ENCODE measurements around the gene ARPC1A. TPM values are rescaled to one million over a fixed set of nuclear protein-coding genes. Genes with fewer than 3 reads are reported as not detected.
"Not testable (repeated sequence)": the region's sequence is repeated elsewhere in the genome, so short reads cannot be mapped to it uniquely, and the experiment has no call there.

Gene ARPC1A
- total and polyA plus RNA-seq, 5 donors = 106 to 148 (median 125) TPM

- H3K4me1 ChIP-seq (ENCODE audit: control insufficient read depth, insufficient read depth, low read length) = no peaks in the 10 kb centered on the region
- no peaks in the 10 kb centered on the region for H3K9me3 ChIP-seq (ENCODE audit: control insufficient read depth, low read length)
- ATAC-seq = no peak
- DNase-seq = peak in 1 of 3 donors; percentile 59
- 47% methylated on average over 9 of the region's 9 CpGs for WGBS
- intact Hi-C loops (cut with DNase I) = no loop called here
- H3K27me3 ChIP-seq (ENCODE audit: control insufficient read depth, insufficient read depth) = no peaks in the 10 kb centered on the region
- H3K4me3 ChIP-seq (ENCODE audit: low read length) = no peak overlapping the region
- peak overlapping the region; percentile 19 for H3K27ac ChIP-seq (ENCODE audit: low read length)
These were observed 44.2 kb downstream of the ARPC1A start for GRCh38 chr7:99369767-99370391.

GRCh38 chr7:99371376-99371920, 45.8 kb downstream of the ARPC1A start:
- intact Hi-C loops (cut with DNase I) = no loop called here
- Histone ChIP-seq H3K27ac (ENCODE audit: low read length) (no peak overlapping the region), H3K27me3 (ENCODE audit: control insufficient read depth, insufficient read depth) (no peaks in the 10 kb centered on the region), H3K4me3 (ENCODE audit: low read length) (no peak overlapping the region), H3K4me1 (ENCODE audit: control insufficient read depth, insufficient read depth, low read length) (no peaks in the 10 kb centered on the region), H3K9me3 (ENCODE audit: control insufficient read depth, low read length) (no peaks in the 10 kb centered on the region)
- ATAC-seq (no peak), DNase-seq (peak in 1 of 3 donors; percentile 31)
- WGBS = 93% methylated on average over 11 of the region's 11 CpGs

- intact Hi-C loops (cut with DNase I) = no loop called here
- Histone ChIP-seq H3K27me3 (ENCODE audit: control insufficient read depth, insufficient read depth) (no peaks in the 10 kb centered on the region), H3K4me3 (ENCODE audit: low read length) (no peak overlapping the region), H3K9me3 (ENCODE audit: control insufficient read depth, low read length) (no peaks in the 10 kb centered on the region), H3K27ac (ENCODE audit: low read length) (no peak overlapping the region), H3K4me1 (ENCODE audit: control insufficient read depth, insufficient read depth, low read length) (no peaks in the 10 kb centered on the region)
- WGBS = 48% methylated on average over 21 of the region's 21 CpGs
- ATAC-seq (no peak), DNase-seq (peak in 1 of 3 donors; percentile 53)
These were observed 46.8 kb downstream of the ARPC1A start for GRCh38 chr7:99372275-99373090.

- ATAC-seq (no peak), DNase-seq (peak in 2 of 3 donors; percentile 46 to 61)
- H3K9me3 ChIP-seq (ENCODE audit: control insufficient read depth, low read length) = no peaks in the 10 kb centered on the region
- H3K27ac ChIP-seq (ENCODE audit: low read length) = no peak overlapping the region
- no peaks in the 10 kb centered on the region for H3K27me3 ChIP-seq (ENCODE audit: control insufficient read depth, insufficient read depth)
- intact Hi-C loops (cut with DNase I) = no loop called here
- no peak overlapping the region for H3K4me3 ChIP-seq (ENCODE audit: low read length)
- H3K4me1 ChIP-seq (ENCODE audit: control insufficient read depth, insufficient read depth, low read length) = no peaks in the 10 kb centered on the region
- WGBS = 87% methylated on average over 41 of the region's 41 CpGs
These were observed 47.7 kb downstream of the ARPC1A start for GRCh38 chr7:99373091-99374066.

- Histone ChIP-seq H3K4me1 (ENCODE audit: control insufficient read depth, insufficient read depth, low read length) (peaks cover 2% of the 10 kb centered on the region), H3K27me3 (ENCODE audit: control insufficient read depth, insufficient read depth) (no peaks in the 10 kb centered on the region), H3K27ac (ENCODE audit: low read length) (peak within 1 kb of the TSS; percentile 62), H3K4me3 (ENCODE audit: low read length) (peak within 1 kb of the TSS; percentile 94), H3K9me3 (ENCODE audit: control insufficient read depth, low read length) (no peaks in the 10 kb centered on the region)
- intact Hi-C loops (cut with DNase I) = no loop called here
- 1% methylated on average over 95 of the region's 95 CpGs for WGBS
- DNase-seq (peak; percentile 90 to 96 (median 95)), ATAC-seq (peak; percentile 81 to 85)
These were observed 48.7 kb downstream of the ARPC1A start, which contains the start of gene ARPC1B for GRCh38 chr7:99374111-99375064. TSS of gene ARPC1B (plus strand) at chr7:99374730. CDS start at chr7:99385715, 10,985 bp downstream.

DNA sequence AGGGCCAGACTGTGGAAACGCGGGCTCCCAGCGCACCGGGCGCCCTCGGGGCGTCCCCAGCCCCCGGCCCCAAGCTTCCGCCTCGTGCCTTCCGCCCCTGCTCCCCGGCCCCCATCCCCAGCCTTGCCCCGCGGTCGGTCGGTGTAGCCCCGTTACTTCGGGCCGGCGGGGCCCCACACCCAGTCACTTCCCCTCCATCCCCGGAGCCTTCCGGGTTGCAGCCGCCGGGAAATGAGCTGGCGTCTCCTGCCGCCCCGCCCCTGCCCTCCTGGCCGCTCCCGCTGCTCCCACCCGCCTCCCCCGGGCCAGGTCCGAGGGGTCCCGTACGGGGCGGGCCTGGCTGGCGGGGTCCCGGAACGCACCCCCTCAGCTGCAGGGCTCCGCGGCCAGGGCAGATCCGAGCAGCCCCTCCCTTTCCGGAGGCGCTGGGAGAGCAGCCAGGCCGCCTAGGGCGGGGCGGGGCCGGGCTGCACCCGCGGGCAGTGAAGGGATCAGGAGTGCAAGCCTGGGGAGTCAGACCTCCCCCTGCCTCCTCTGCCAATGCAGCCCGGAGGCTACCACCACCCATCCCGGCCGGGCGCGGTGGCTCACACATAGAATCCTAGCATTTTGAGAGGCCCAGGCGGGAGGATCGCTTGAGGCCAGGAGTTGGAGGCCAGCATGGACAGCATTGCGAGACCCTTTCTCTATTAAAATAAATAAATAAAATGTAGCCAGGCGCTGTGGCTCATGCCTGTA, 49.5 kb downstream of the ARPC1A start:
- Histone ChIP-seq H3K4me1 (ENCODE audit: control insufficient read depth, insufficient read depth, low read length) (peaks cover 9% of the 10 kb centered on the region), H3K27me3 (ENCODE audit: control insufficient read depth, insufficient read depth) (no peaks in the 10 kb centered on the region), H3K4me3 (ENCODE audit: low read length) (peak overlapping the region; percentile 94), H3K9me3 (ENCODE audit: control insufficient read depth, low read length) (no peaks in the 10 kb centered on the region), H3K27ac (ENCODE audit: low read length) (peak overlapping the region; percentile 62)
- intact Hi-C loops (cut with DNase I) = no loop called here
- 4% methylated on average over 58 of the region's 58 CpGs for WGBS
- ATAC-seq = peak; percentile 81 to 83
- DNase-seq = peak; percentile 89 to 95 (median 95)

DNA sequence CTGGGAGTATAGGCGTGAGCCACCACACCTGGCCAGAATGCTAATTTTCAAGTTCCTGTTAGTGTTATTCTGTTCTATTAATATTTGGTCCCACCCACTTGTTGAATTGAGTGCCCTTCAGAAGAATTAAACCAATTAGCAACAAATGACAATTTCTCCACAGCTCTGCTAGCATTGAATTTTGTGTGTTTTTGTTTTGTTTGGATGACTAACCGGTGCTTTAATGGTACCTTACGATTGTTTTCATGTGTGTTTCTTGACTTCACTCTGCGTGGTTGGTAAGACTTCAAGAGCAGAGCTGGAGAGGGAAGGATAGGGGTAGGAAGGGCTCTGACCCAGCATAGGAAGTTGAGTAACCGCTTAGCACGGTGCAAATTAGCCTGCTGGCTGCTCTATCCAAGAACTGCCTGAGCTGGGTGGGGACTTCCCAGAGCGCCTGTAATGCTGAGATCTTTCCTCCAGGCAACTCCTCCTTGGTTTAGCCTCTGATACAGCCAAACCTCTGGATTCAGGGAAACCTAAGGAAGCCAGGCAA, 53.4 kb downstream of the ARPC1A start:
- peaks cover 19% of the 10 kb centered on the region for H3K4me1 ChIP-seq (ENCODE audit: control insufficient read depth, insufficient read depth, low read length)
- H3K27ac ChIP-seq (ENCODE audit: low read length) = peak overlapping the region; percentile 97
- H3K4me3 ChIP-seq (ENCODE audit: low read length) = no peak overlapping the region
- ATAC-seq = peak; percentile 79 to 83
- peak; percentile 78 to 88 (median 83) for DNase-seq
- 26% methylated on average over 7 of the region's 7 CpGs for WGBS
- H3K9me3 ChIP-seq (ENCODE audit: control insufficient read depth, low read length) = no peaks in the 10 kb centered on the region
- intact Hi-C loops (cut with DNase I) = no loop called here
- H3K27me3 ChIP-seq (ENCODE audit: control insufficient read depth, insufficient read depth) = no peaks in the 10 kb centered on the region

DNA sequence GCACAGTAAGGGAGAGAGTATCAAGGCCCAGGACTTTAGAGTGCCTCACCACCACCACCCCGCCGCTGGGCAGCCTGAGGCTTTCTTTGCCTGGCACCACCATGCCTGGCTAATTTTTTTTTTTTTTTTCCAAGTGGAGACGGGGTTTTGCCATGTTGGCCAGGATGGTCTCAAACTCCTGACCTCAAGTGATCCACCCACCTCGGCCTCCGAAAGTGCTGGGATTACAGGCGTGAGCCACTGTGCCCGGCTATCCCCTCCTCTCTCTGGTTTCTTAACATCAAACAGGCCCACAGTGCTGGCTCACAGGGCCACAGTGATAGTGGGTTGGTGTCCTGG, 54.0 kb downstream of the ARPC1A start:
- H3K27me3 ChIP-seq (ENCODE audit: control insufficient read depth, insufficient read depth); intact Hi-C loops (cut with DNase I); H3K9me3 ChIP-seq (ENCODE audit: control insufficient read depth, low read length): not testable (repeated sequence)
- peak in 2 of 3 donors; percentile 56 to 59 for DNase-seq
- Histone ChIP-seq H3K4me1 (ENCODE audit: control insufficient read depth, insufficient read depth, low read length) (peaks cover 19% of the 10 kb centered on the region), H3K4me3 (ENCODE audit: low read length) (peak overlapping the region; percentile 21), H3K27ac (ENCODE audit: low read length) (peak overlapping the region; percentile 97)
- peak in 1 of 2 donors; percentile 1 for ATAC-seq
- 33% methylated on average over 7 of the region's 7 CpGs for WGBS
